HepG2 (cell line): Measurements from ENCODE around the gene KCND1. TPM values are rescaled to one million over a fixed set of nuclear protein-coding genes. Genes with fewer than 3 reads are reported as not detected.

Experiments
- ASH2L ChIP-seq: fragments of 300-600, 200-600 bp; sonication (generic); IDR thresholded peaks from 2 replicates; pipeline ENCODE4 v1.7.0; 2017; ENCODE audit warnings: low read depth, mild to moderate bottlenecking, moderate library complexity, mixed read lengths, low read length; ENCODE audit not compliant: insufficient read length
- ATF7 ChIP-seq, 2 experiments: fragments of 450-650 bp in 1 of 2; sonication (generic) in 1 of 2; formaldehyde crosslinking in 1 of 2; IDR thresholded peaks; 2 replicates each; pipeline versions ENCODE4 v1.4.0 to v1.6.1; 2016 to 2020; ENCODE audit warnings: antibody characterized with exemption in 1 of 2, mild to moderate bottlenecking in 1 of 2, missing genetic modification reagents in 1 of 2
- CENPT ChIP-seq: sonication (generic); formaldehyde crosslinking; IDR thresholded peaks from 2 replicates; pipeline ENCODE4 v1.8.0; 2022; ENCODE audit warnings: low read depth, mild to moderate bottlenecking, moderate library complexity, missing genetic modification reagents
- CENPX ChIP-seq: sonication (generic); formaldehyde crosslinking; IDR thresholded peaks from 2 replicates; pipeline ENCODE4 v1.9.0; 2021; ENCODE audit warnings: mild to moderate bottlenecking, missing genetic modification reagents, moderate library complexity
- ERF ChIP-seq: IDR thresholded peaks from 2 replicates; pipeline ENCODE4 v1.6.1; 2018; ENCODE audit warnings: missing biosample characterization, missing genetic modification reagents
- FOXJ3 ChIP-seq: sonication (generic); formaldehyde crosslinking; IDR thresholded peaks from 2 replicates; pipeline ENCODE4 v1.4.0; 2020; ENCODE audit warnings: missing genetic modification reagents, mild to moderate bottlenecking, borderline replicate concordance
- HNRNPUL1 ChIP-seq: fragments of 200-400 bp; formaldehyde crosslinking; IDR thresholded peaks from 2 replicates; pipeline ENCODE4 v1.6.1; 2017; ENCODE audit warnings: low read depth, mild to moderate bottlenecking, low read length, moderate library complexity
- MED13 ChIP-seq: sonication (generic); formaldehyde crosslinking; IDR thresholded peaks from 2 replicates; pipeline ENCODE4 v1.5.0; 2020; ENCODE audit warnings: missing genetic modification reagents
- NR2C2 ChIP-seq: sonication (generic); formaldehyde crosslinking; IDR thresholded peaks from 2 replicates; pipeline ENCODE4 v1.4.0; 2020; ENCODE audit warnings: missing genetic modification reagents, mild to moderate bottlenecking, moderate library complexity, borderline replicate concordance
- SMAD9 ChIP-seq: sonication (generic); formaldehyde crosslinking; IDR thresholded peaks from 2 replicates; pipeline ENCODE4 v1.5.1; 2020; ENCODE audit warnings: mild to moderate bottlenecking, missing genetic modification reagents
- SNAI1 ChIP-seq: sonication (generic); formaldehyde crosslinking; IDR thresholded peaks from 2 replicates; pipeline ENCODE4 v1.5.0; 2020; ENCODE audit warnings: mild to moderate bottlenecking, missing genetic modification reagents, borderline replicate concordance
- SYNCRIP ChIP-seq: fragments of 200-400 bp; formaldehyde crosslinking; IDR thresholded peaks from 2 replicates; pipeline ENCODE4 v1.6.1; 2018; ENCODE audit warnings: mild to moderate bottlenecking, low read depth, low read length; ENCODE audit not compliant: insufficient read depth
- TBP ChIP-seq: sonication (generic); formaldehyde crosslinking; IDR thresholded peaks from 2 replicates; pipeline ENCODE4 v1.5.0; 2020; ENCODE audit warnings: missing genetic modification reagents
- TBX3 ChIP-seq: fragments of 450-650 bp; IDR thresholded peaks from 2 replicates; pipeline ENCODE4 v1.6.1; 2017; ENCODE audit warnings: antibody characterized with exemption, mild to moderate bottlenecking, inconsistent platforms, borderline replicate concordance
- TEAD3 ChIP-seq: optimal IDR thresholded peaks from 2 replicates; pipeline ENCODE3; 2016; ENCODE audit warnings: borderline replicate concordance
- ZIK1 ChIP-seq: sonication (generic); formaldehyde crosslinking; IDR thresholded peaks from 2 replicates; pipeline ENCODE4 v1.5.0; 2020; ENCODE audit warnings: mild to moderate bottlenecking, low read depth, missing genetic modification reagents, borderline replicate concordance
- ZNF329 ChIP-seq: sonication (generic); formaldehyde crosslinking; IDR thresholded peaks from 2 replicates; pipeline ENCODE4 v1.9.0; 2021; ENCODE audit warnings: low read depth, mild to moderate bottlenecking, missing genetic modification reagents
- ZNF430 ChIP-seq: sonication (generic); formaldehyde crosslinking; IDR thresholded peaks from 2 replicates; pipeline ENCODE4 v1.9.0; 2021; ENCODE audit warnings: mild to moderate bottlenecking, missing genetic modification reagents
- ZNF577 ChIP-seq: sonication (generic); formaldehyde crosslinking; IDR thresholded peaks from 2 replicates; pipeline ENCODE4 v1.4.0; 2020; ENCODE audit warnings: mild to moderate bottlenecking, low read depth, missing genetic modification reagents, borderline replicate concordance
- ZNF703 ChIP-seq: sonication (generic); formaldehyde crosslinking; IDR thresholded peaks from 2 replicates; pipeline ENCODE4 v1.5.1; 2020; ENCODE audit warnings: missing genetic modification reagents, mild to moderate bottlenecking, moderate library complexity, borderline replicate concordance
- ZNF878 ChIP-seq: sonication (generic); formaldehyde crosslinking; IDR thresholded peaks from 2 replicates; pipeline ENCODE4 v1.8.1; 2023; ENCODE audit warnings: mild to moderate bottlenecking, missing genetic modification reagents, moderate library complexity
- polyA plus RNA-seq, 8 experiments: library from polyadenylated mRNA; depleted of rRNA in 3 of 8; stranded (reverse) in 7 of 8; unstranded in 1 of 8; fragments of >200 nt; fragmentation: Illumina TruSeq in 4 of 8; extraction: Trizol in 4 of 8; gene quantifications; 2 replicates each; pipeline versions ENCODE4 v1.2.1 to v1.2.3, GENCODE V29; 2011 to 2016; ENCODE audit warnings: low read depth in 4 of 8, missing spikeins in 1 of 8, mixed read lengths in 1 of 8; ENCODE audit not compliant: insufficient read depth in 1 of 8
- total RNA-seq, 5 experiments: library from RNA; depleted of rRNA; stranded (reverse); fragments of >200 nt; fragmentation: Illumina TruSeq; extraction: Trizol; gene quantifications; 2 replicates each; pipeline ENCODE4 v1.2.3, GENCODE V29; 2016; ENCODE audit warnings: low read depth in 1 of 5
- TF ChIP-seq, protein P1 (sequence below): sonication (generic); formaldehyde crosslinking; IDR thresholded peaks from 2 replicates; pipeline ENCODE4 v1.4.0; 2020; ENCODE audit warnings: mild to moderate bottlenecking, missing genetic modification reagents
- TF ChIP-seq, protein P2 (sequence below): sonication (generic); formaldehyde crosslinking; IDR thresholded peaks from 2 replicates; pipeline ENCODE4 v1.4.0; 2020; ENCODE audit warnings: missing genetic modification reagents, borderline replicate concordance
- TF ChIP-seq, protein P3 (sequence below): sonication (generic); formaldehyde crosslinking; IDR thresholded peaks from 2 replicates; pipeline ENCODE4 v1.4.0; 2020; ENCODE audit warnings: missing genetic modification reagents
- TF ChIP-seq, protein P4 (sequence below): sonication (generic); formaldehyde crosslinking; IDR thresholded peaks from 2 replicates; pipeline ENCODE4 v1.4.0; 2020; ENCODE audit warnings: mild to moderate bottlenecking, missing genetic modification reagents

The KCND1 gene
- total and polyA plus RNA-seq, 2 of the 13 experiments (the other 11 are each of a cell fraction or from before 2014, with no cell fraction given): 0.07 to 0.30 TPM

- TF ChIP-seq SNAI1 (CRISPR knock-in tag) (no peak), TBX3 (no peak), ZNF703 (no peak), ERF (CRISPR knock-in tag) (no peak), HNRNPUL1 (no peak), TEAD3 (CRISPR knock-in tag) (peak; percentile 51), SYNCRIP (no peak), MED13 (CRISPR knock-in tag) (no peak), ZNF878 (CRISPR knock-in tag) (0 out of 2 replicates have a peak, but pooled peaks have one; percentile 43), ASH2L (peak; percentile 34), CENPX (CRISPR knock-in tag) (no peak), FOXJ3 (CRISPR knock-in tag) (no peak), TBP (CRISPR knock-in tag) (no peak), CENPT (CRISPR knock-in tag) (no peak), ZNF430 (CRISPR knock-in tag) (0 out of 2 replicates have a peak, but pooled peaks have one; percentile 37), ATF7 (IDR thresholded peaks at IDR 0.05) (no peak), ATF7 (CRISPR knock-in tag; IDR thresholded peaks at IDR 0.05) (no peak), SMAD9 (CRISPR knock-in tag) (no peak), NR2C2 (CRISPR knock-in tag) (no peak), ZIK1 (CRISPR knock-in tag) (no peak), ZNF577 (CRISPR knock-in tag) (no peak), ZNF329 (CRISPR knock-in tag) (0 out of 2 replicates have a peak, but pooled peaks have one; percentile 39)
- TF ChIP-seq, protein P1, sequence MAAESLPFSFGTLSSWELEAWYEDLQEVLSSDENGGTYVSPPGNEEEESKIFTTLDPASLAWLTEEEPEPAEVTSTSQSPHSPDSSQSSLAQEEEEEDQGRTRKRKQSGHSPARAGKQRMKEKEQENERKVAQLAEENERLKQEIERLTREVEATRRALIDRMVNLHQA (CRISPR knock-in tag): no peak
- TF ChIP-seq, protein P2, sequence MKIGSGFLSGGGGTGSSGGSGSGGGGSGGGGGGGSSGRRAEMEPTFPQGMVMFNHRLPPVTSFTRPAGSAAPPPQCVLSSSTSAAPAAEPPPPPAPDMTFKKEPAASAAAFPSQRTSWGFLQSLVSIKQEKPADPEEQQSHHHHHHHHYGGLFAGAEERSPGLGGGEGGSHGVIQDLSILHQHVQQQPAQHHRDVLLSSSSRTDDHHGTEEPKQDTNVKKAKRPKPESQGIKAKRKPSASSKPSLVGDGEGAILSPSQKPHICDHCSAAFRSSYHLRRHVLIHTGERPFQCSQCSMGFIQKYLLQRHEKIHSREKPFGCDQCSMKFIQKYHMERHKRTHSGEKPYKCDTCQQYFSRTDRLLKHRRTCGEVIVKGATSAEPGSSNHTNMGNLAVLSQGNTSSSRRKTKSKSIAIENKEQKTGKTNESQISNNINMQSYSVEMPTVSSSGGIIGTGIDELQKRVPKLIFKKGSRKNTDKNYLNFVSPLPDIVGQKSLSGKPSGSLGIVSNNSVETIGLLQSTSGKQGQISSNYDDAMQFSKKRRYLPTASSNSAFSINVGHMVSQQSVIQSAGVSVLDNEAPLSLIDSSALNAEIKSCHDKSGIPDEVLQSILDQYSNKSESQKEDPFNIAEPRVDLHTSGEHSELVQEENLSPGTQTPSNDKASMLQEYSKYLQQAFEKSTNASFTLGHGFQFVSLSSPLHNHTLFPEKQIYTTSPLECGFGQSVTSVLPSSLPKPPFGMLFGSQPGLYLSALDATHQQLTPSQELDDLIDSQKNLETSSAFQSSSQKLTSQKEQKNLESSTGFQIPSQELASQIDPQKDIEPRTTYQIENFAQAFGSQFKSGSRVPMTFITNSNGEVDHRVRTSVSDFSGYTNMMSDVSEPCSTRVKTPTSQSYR: no peak
- TF ChIP-seq, protein P3, sequence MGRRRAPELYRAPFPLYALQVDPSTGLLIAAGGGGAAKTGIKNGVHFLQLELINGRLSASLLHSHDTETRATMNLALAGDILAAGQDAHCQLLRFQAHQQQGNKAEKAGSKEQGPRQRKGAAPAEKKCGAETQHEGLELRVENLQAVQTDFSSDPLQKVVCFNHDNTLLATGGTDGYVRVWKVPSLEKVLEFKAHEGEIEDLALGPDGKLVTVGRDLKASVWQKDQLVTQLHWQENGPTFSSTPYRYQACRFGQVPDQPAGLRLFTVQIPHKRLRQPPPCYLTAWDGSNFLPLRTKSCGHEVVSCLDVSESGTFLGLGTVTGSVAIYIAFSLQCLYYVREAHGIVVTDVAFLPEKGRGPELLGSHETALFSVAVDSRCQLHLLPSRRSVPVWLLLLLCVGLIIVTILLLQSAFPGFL (CRISPR knock-in tag): no peak
- TF ChIP-seq, protein P4, sequence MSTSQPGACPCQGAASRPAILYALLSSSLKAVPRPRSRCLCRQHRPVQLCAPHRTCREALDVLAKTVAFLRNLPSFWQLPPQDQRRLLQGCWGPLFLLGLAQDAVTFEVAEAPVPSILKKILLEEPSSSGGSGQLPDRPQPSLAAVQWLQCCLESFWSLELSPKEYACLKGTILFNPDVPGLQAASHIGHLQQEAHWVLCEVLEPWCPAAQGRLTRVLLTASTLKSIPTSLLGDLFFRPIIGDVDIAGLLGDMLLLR (CRISPR knock-in tag): no peak
Observed at GRCh38 chrX:48918643-48919340, 52.9 kb downstream of the KCND1 start, which contains the start of gene PIM2 (continued).
